ENCODE data around the gene LGR4. TPM values are rescaled to one million over a fixed set of nuclear protein-coding genes. Genes with fewer than 3 reads are reported as not detected.

Gene LGR4
- total and polyA plus RNA-seq, 10 of the 15 experiments (the other 5 are each of a cell fraction or from before 2014, with no cell fraction given): under 0.01 to 0.64 (median 0.04) TPM; not detected in 5

GRCh38 chr11:27355575-27356104 lies 117.0 kb downstream of the LGR4 start:
- Histone ChIP-seq H3K9me3 (replicated peaks; ENCODE audit: control insufficient read depth, insufficient read depth, low read length) (no peaks in the 10 kb centered on the region), H3K36me3 (ENCODE audit: control insufficient read depth in 2 of 2, insufficient read depth in 2 of 2, low read length in 1 of 2) (no peaks in the 10 kb centered on the region), H3K4me1 (ENCODE audit: control insufficient read depth, insufficient read depth, low read length) (no peaks in the 10 kb centered on the region), H4K20me1 (ENCODE audit: control insufficient read depth, insufficient read depth) (no peaks in the 10 kb centered on the region), H3K79me2 (ENCODE audit: control insufficient read depth, insufficient read depth, low read length) (no peaks in the 10 kb centered on the region), H3K4me2 (ENCODE audit: control insufficient read depth, insufficient read depth) (no peak overlapping the region), H3K27ac (ENCODE audit: control insufficient read depth, insufficient read depth) (no peak overlapping the region), H3K27me3 (replicated peaks in 1 of 2; ENCODE audit: control insufficient read depth in 2 of 2, insufficient read depth in 2 of 2, low read length in 1 of 2) (no peaks in the 10 kb centered on the region), H3K4me3 (no peak overlapping the region), H2AFZ (ENCODE audit: control insufficient read depth, low read depth, low read length) (no peak overlapping the region), H3K9ac (ENCODE audit: control insufficient read depth, insufficient read depth, low read length) (no peak overlapping the region)
- CTCF ChIA-PET: interaction anchor here (1.1 kb wide), 1 partner anchor 59 kb away, joined by 3 read pairs; no protein-coding TSS in a partner anchor
- RAD21 ChIA-PET (ENCODE audit: unreplicated experiment): interaction anchor here (0.7 kb wide), 2 partner anchors 9 to 19 kb away, joined by 3 to 4 read pairs; no protein-coding TSS in a partner anchor
- FAIRE-seq (no peak), DNase-seq (ENCODE audit: low read depth, low spot score) (no peak), ATAC-seq (no peak)
- WGBS (ENCODE audit: insufficient coverage, insufficient replicate concordance, low lambda C conversion rate, missing lambda C conversion rate): 98% methylated on average over 3 of the region's 3 CpGs
- POLR2A ChIA-PET: no interaction called here
- no TSS peak for BruUV-seq (replicated peaks)
- no peak for TF ChIP-seq SRF (IDR thresholded peaks at IDR 0.05; ENCODE audit: low read depth in 2 of 2, low read length in 2 of 2)
- no peak for TF ChIP-seq HCFC1 (IDR thresholded peaks at IDR 0.05; ENCODE audit: low read length)
- TF ChIP-seq JUND (IDR thresholded peaks at IDR 0.05; ENCODE audit: low read depth, low read length): no peak
- TF ChIP-seq PBX3 (IDR thresholded peaks at IDR 0.05; ENCODE audit: insufficient replicate concordance, low read depth, low read length): no peak
- no peak for TF ChIP-seq ESRRA (IDR thresholded peaks at IDR 0.05; ENCODE audit: low read length)
- no peak for TF ChIP-seq FOXM1 (IDR thresholded peaks at IDR 0.05; ENCODE audit: low read depth, low read length)
- TF ChIP-seq RAD51 (IDR thresholded peaks at IDR 0.05): no peak
- no peak for TF ChIP-seq IRF4 (IDR thresholded peaks at IDR 0.05; ENCODE audit: low read depth, low read length)
- TF ChIP-seq EGR1 (IDR thresholded peaks at IDR 0.05; ENCODE audit: borderline replicate concordance in 1 of 2, low read depth in 2 of 2, low read length in 2 of 2): no peak
- TF ChIP-seq MTA2 (IDR thresholded peaks at IDR 0.05; ENCODE audit: low read depth): no peak
- TF ChIP-seq POLR2AphosphoS2 (IDR thresholded peaks at IDR 0.05; ENCODE audit: low read depth, low read length): no peak
- no peak for TF ChIP-seq SREBF2 (IDR thresholded peaks at IDR 0.05; ENCODE audit: low read length)
- no peak for TF ChIP-seq IRF5 (IDR thresholded peaks at IDR 0.05; ENCODE audit: borderline replicate concordance)
- no peak for TF ChIP-seq FOS (IDR thresholded peaks at IDR 0.05; ENCODE audit: borderline replicate concordance, extremely low read depth, insufficient read length)
- no peak for TF ChIP-seq RUNX3 (IDR thresholded peaks at IDR 0.05; ENCODE audit: low read length)
- TF ChIP-seq SPI1 (IDR thresholded peaks at IDR 0.05; ENCODE audit: borderline replicate concordance, insufficient read depth, low read depth, low read length): no peak
- TF ChIP-seq RFX5 (IDR thresholded peaks at IDR 0.05; ENCODE audit: low read depth, low read length): no peak
- in situ Hi-C loops (cut with MboI): no loop called here
- SMC1A ChIA-PET (ENCODE audit: uncharacterized antibody, unreplicated experiment): interaction anchor here (1.5 kb wide), 1 partner anchor 14 kb away, joined by 5 read pairs; no protein-coding TSS in a partner anchor
- intact Hi-C loops (cut with micrococcal nuclease; ENCODE audit: unreplicated experiment): no loop called here

Measured in GM12878 (cell line).